ENCODE data around the gene PRKAG2. TPM values are rescaled to one million over a fixed set of nuclear protein-coding genes. Genes with fewer than 3 reads are reported as not detected.

The PRKAG2 gene
- total RNA-seq: 10 to 100 TPM; 25.5 to 33.3 TPM
- polyA plus RNA-seq: 10 to 100 TPM; 17.5 to 22.3 TPM
- long read RNA-seq, donor 1, partial matches to known transcripts: 0 of 3 reads
- long read RNA-seq, donor 1, other reads (novel, unspliced or antisense): 0 of 3 reads
- long read RNA-seq, donor 2, partial matches to known transcripts: 0 of 3 reads
- long read RNA-seq, donor 2, other reads (novel, unspliced or antisense): 0 of 3 reads
- long read RNA-seq, donor 3: 0 reads
- long read RNA-seq, donor 4, partial matches to known transcripts: 0 of 1 reads
- long read RNA-seq, donor 4, other reads (novel, unspliced or antisense): 0 of 1 reads
- long read RNA-seq, donor 5, partial matches to known transcripts: 0 of 1 reads
- long read RNA-seq, donor 5, other reads (novel, unspliced or antisense): 0 of 1 reads

GRCh38 chr7:151876899-151877777, at the start of gene PRKAG2:
TSS of gene PRKAG2 (minus strand) at chr7:151877115. CDS start at chr7:151876620, 495 bp downstream.
- H3K4me1 ChIP-seq (ENCODE audit: control insufficient read depth in 5 of 5, insufficient read depth in 5 of 5, low read length in 5 of 5): peaks cover 0 to 17% (median 3%) of the 10 kb centered on the region in 5 donors
- no peak for TF ChIP-seq CTCF (IDR thresholded peaks at IDR 0.05; ENCODE audit: control extremely low read depth, extremely low read depth)
- peak within 1 kb of the TSS; percentile 71 for H3K4me3 ChIP-seq
- peaks cover 0 to 6% (median 0%) of the 10 kb centered on the region in 3 donors for H3K27me3 ChIP-seq (ENCODE audit: control insufficient read depth in 3 of 3, insufficient read depth in 3 of 3, low read length in 2 of 3)
- H3K9ac ChIP-seq (ENCODE audit: insufficient read depth in 1 of 2, low read length in 2 of 2): peak within 1 kb of the TSS in 1 of 2 donors; percentile 50
- peak; percentile 69 to 76 (median 75) for DNase-seq
- no peaks in the 10 kb centered on the region for H3K9me3 ChIP-seq (ENCODE audit: control insufficient read depth in 4 of 4, insufficient read depth in 3 of 4, low read length in 3 of 4)
- 0 to 1% methylated on average over 65 to 95 of the region's 95 CpGs for WGBS, 2 donors
- peak within 1 kb of the TSS; percentile 90 to 92 for H3K27ac ChIP-seq (ENCODE audit: low read depth in 1 of 2, low read length in 1 of 2)
- peak; percentile 43 for ATAC-seq (ENCODE audit: insufficient read depth, low FRiP score)
- no peaks in the 10 kb centered on the region for H3K36me3 ChIP-seq (ENCODE audit: control insufficient read depth in 4 of 4, insufficient read depth in 4 of 4, low read length in 4 of 4)

- Histone ChIP-seq H3K4me1 (ENCODE audit: control insufficient read depth in 5 of 5, insufficient read depth in 5 of 5, low read length in 5 of 5) (peaks cover 0 to 7% (median 3%) of the 10 kb centered on the region in 5 donors), H3K9me3 (ENCODE audit: control insufficient read depth in 4 of 4, insufficient read depth in 3 of 4, low read length in 3 of 4) (no peaks in the 10 kb centered on the region), H3K4me3 (no peak overlapping the region), H3K36me3 (ENCODE audit: control insufficient read depth in 4 of 4, insufficient read depth in 4 of 4, low read length in 4 of 4) (no peaks in the 10 kb centered on the region), H3K9ac (ENCODE audit: insufficient read depth in 1 of 2, low read length in 2 of 2) (no peak overlapping the region), H3K27me3 (ENCODE audit: control insufficient read depth in 3 of 3, insufficient read depth in 3 of 3, low read length in 2 of 3) (no peaks in the 10 kb centered on the region), H3K27ac (ENCODE audit: low read depth in 1 of 2, low read length in 1 of 2) (peak overlapping the region in 1 of 2 donors; percentile 49)
- DNase-seq: no peak
- TF ChIP-seq CTCF (IDR thresholded peaks at IDR 0.05; ENCODE audit: control extremely low read depth, extremely low read depth): no peak
- WGBS, 2 donors: 88% methylated on average over 5 of the region's 5 CpGs
- no peak for ATAC-seq (ENCODE audit: insufficient read depth, low FRiP score)
These were observed 49.4 kb upstream of the PRKAG2 start for GRCh38 chr7:151926336-151926712.

GRCh38 chr7:151925446-151926335, 48.8 kb upstream of the PRKAG2 start:
- peak overlapping the region; percentile 14 to 49 for H3K27ac ChIP-seq (ENCODE audit: low read depth in 1 of 2, low read length in 1 of 2)

More at GRCh38 chr7:151925446-151926335, 48.8 kb upstream of the PRKAG2 start:
- peaks cover 0 to 7% (median 3%) of the 10 kb centered on the region in 5 donors for H3K4me1 ChIP-seq (ENCODE audit: control insufficient read depth in 5 of 5, insufficient read depth in 5 of 5, low read length in 5 of 5)
- TF ChIP-seq CTCF (IDR thresholded peaks at IDR 0.05; ENCODE audit: control extremely low read depth, extremely low read depth): no peak
- DNase-seq (peak in 2 of 3 donors; percentile 17 to 28), ATAC-seq (ENCODE audit: insufficient read depth, low FRiP score) (no peak)
- H3K27me3 ChIP-seq (ENCODE audit: control insufficient read depth in 3 of 3, insufficient read depth in 3 of 3, low read length in 2 of 3): no peaks in the 10 kb centered on the region
- no peak overlapping the region for H3K4me3 ChIP-seq
- 51 to 60% methylated on average over 22 of the region's 22 CpGs for WGBS, 2 donors
- no peak overlapping the region for H3K9ac ChIP-seq (ENCODE audit: insufficient read depth in 1 of 2, low read length in 2 of 2)
- no peaks in the 10 kb centered on the region for H3K36me3 ChIP-seq (ENCODE audit: control insufficient read depth in 4 of 4, insufficient read depth in 4 of 4, low read length in 4 of 4)
- H3K9me3 ChIP-seq (ENCODE audit: control insufficient read depth in 4 of 4, insufficient read depth in 3 of 4, low read length in 3 of 4): no peaks in the 10 kb centered on the region
